ENCODE data around the gene PHF14.

Gene PHF14

GRCh38 chr7:11120675-11121220, 147.1 kb downstream of the PHF14 start:
- no peak for DNase-seq

GRCh38 chr7:11124856-11125559, 151.3 kb downstream of the PHF14 start:
- no peak for DNase-seq

- peak; percentile 50 for DNase-seq
These were observed 153.6 kb downstream of the PHF14 start for GRCh38 chr7:11127114-11127785.

- DNase-seq = peak; percentile 20
These were observed 154.3 kb downstream of the PHF14 start for GRCh38 chr7:11127988-11128387.

GRCh38 chr7:11128498-11128897, 154.8 kb downstream of the PHF14 start:
- no peak for DNase-seq

GRCh38 chr7:11130012-11130411, 156.3 kb downstream of the PHF14 start:
- peak; percentile 97 for DNase-seq

- DNase-seq = no peak
These were observed 156.9 kb downstream of the PHF14 start for GRCh38 chr7:11130601-11131000.

- no peak for DNase-seq
These were observed 159.8 kb downstream of the PHF14 start for GRCh38 chr7:11133436-11133959.

- DNase-seq = no peak
These were observed 161.9 kb downstream of the PHF14 start for GRCh38 chr7:11135573-11135972.

GRCh38 chr7:11141541-11141940, 167.9 kb downstream of the PHF14 start:
- DNase-seq = no peak

GRCh38 chr7:11153694-11154093, 180.0 kb downstream of the PHF14 start:
- no peak for DNase-seq

- DNase-seq = peak; percentile 23
These were observed 182.2 kb downstream of the PHF14 start for GRCh38 chr7:11155883-11156282.

- DNase-seq = no peak
These were observed 187.8 kb downstream of the PHF14 start for GRCh38 chr7:11161499-11161898.

GRCh38 chr7:11163220-11163619, 189.5 kb downstream of the PHF14 start:
- no peak for DNase-seq

GRCh38 chr7:11166051-11166450, 192.4 kb downstream of the PHF14 start:
- DNase-seq = no peak

- DNase-seq = no peak
These were observed 195.0 kb downstream of the PHF14 start for GRCh38 chr7:11168650-11169170.

- DNase-seq = no peak
These were observed 196.5 kb downstream of the PHF14 start for GRCh38 chr7:11170175-11170574.

GRCh38 chr7:11170863-11171568, 197.3 kb downstream of the PHF14 start:
- DNase-seq = no peak

- DNase-seq = no peak
These were observed 198.0 kb downstream of the PHF14 start for GRCh38 chr7:11171569-11172192.

GRCh38 chr7:11172835-11173234, 199.2 kb downstream of the PHF14 start:
- DNase-seq = no peak

GRCh38 chr7:11175371-11175770, 201.7 kb downstream of the PHF14 start:
- no peak for DNase-seq

- DNase-seq = no peak
These were observed 202.2 kb downstream of the PHF14 start for GRCh38 chr7:11175887-11176286.

Data from fibroblast of skin of right quadriceps (primary cell).